Measurements from ENCODE around the gene DOCK6. TPM values are rescaled to one million over a fixed set of nuclear protein-coding genes. Genes with fewer than 3 reads are reported as not detected.

DOCK6 gene
- total RNA-seq, 1 donor from 2014 or later: 65.8 TPM

DNA sequence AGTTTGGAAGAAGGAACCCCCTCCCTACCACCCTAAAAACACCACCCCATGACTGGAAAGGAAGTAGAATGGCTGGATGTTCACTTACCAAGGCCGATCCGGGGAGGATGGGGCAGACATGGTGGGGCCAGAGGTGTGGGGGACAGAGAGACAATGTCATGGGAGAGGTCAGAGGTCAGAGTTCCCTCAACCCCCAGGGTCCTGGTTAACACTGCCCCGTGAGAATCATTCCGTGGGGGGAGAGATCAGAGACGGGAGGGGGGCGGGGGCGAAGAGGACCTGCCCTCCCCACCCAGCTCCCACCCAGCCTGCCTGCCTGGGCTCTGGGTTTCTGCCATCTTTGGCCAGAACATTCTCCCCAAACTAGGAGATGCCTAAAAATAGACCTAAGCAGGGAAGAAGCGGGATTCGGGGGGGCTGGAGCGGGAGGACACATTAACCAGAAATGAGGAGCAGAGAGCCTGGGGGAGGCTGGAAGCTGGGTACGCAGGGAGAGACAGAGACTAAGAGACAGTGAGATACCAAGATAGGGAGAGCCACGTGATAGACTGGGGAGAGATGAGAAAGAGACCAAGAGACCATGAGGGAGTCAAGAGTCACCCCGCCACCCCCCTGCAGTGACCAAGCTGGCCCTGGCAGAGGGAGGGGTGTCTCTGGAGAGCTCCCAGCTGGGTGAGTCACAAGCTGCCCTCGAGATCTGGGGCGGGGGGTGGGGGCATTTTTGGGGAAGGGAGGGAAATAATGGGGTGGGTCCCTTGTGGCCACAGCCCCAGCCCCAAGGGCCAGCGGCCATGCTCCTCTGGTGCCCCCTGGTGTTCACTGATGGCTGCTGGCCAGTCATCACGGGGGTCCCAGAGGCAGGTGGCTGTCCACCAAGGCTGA, 58.9 kb downstream of the DOCK6 start:
- Histone ChIP-seq H3K4me1 (peaks cover 42% of the 10 kb centered on the region), H3K4me3 (no peak overlapping the region)

DNA sequence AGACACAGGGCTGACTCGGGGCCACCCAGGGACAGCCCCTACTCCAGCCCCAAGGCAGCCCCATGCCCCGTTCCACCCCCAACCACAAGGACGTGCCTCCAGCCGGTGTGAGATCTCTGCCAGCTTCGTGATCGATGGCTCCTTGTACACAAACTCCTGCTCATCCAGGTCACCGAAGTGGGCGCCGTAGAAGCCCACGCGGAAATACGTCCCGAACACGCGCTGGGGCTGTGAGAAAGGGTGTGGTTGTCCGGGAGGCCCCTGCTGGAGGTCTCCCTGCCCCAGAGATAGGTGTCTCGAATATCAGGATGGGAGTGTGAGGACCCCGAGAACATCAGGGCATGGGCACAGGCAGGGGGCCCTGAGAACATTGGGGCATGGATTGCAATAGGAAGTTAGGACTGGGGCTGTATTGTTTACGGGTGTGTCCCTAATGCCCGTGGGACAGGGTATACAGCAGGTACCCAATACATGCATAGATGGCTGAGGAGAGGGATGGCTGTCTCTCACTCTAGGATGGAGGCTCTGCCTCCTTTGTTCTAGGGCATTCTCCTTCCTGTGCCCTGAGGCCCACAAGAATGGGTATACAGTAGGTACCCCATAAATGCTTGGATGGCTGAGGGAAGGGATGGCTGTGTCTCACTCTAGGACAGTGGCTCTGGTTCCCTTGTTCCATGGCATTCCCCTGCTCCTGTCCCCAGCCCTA, 59.7 kb downstream of the DOCK6 start:
- intact Hi-C loops (cut with DNase I): loop anchor here (2.0 to 10.0 kb wide), 2 partner anchors 60 to 168 kb away; no protein-coding TSS in a partner anchor
- TF ChIP-seq POLR2AphosphoS5 (IDR thresholded peaks at IDR 0.05; ENCODE audit: insufficient read depth in 1 of 2, low read depth in 1 of 2) (no peak), POLR2A (IDR thresholded peaks at IDR 0.05) (no peak)
- TF ChIP-seq, protein P1, sequence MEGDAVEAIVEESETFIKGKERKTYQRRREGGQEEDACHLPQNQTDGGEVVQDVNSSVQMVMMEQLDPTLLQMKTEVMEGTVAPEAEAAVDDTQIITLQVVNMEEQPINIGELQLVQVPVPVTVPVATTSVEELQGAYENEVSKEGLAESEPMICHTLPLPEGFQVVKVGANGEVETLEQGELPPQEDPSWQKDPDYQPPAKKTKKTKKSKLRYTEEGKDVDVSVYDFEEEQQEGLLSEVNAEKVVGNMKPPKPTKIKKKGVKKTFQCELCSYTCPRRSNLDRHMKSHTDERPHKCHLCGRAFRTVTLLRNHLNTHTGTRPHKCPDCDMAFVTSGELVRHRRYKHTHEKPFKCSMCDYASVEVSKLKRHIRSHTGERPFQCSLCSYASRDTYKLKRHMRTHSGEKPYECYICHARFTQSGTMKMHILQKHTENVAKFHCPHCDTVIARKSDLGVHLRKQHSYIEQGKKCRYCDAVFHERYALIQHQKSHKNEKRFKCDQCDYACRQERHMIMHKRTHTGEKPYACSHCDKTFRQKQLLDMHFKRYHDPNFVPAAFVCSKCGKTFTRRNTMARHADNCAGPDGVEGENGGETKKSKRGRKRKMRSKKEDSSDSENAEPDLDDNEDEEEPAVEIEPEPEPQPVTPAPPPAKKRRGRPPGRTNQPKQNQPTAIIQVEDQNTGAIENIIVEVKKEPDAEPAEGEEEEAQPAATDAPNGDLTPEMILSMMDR (IDR thresholded peaks at IDR 0.05): no peak
- no peaks in the 10 kb centered on the region for H3K27me3 ChIP-seq
- peaks cover 49% of the 10 kb centered on the region for H3K4me1 ChIP-seq
- peaks cover 0 to 8% of the 10 kb centered on the region in 2 donors for H3K36me3 ChIP-seq
- no peaks in the 10 kb centered on the region for H3K9me3 ChIP-seq
- H3K27ac ChIP-seq: peak overlapping the region; percentile 95
- H3K4me3 ChIP-seq: no peak overlapping the region
- DNase-seq (ENCODE audit: extremely low spot score in 2 of 2): no peak

More for the DNA sequence above, 58.9 kb downstream of the DOCK6 start:
- Histone ChIP-seq H3K27ac (peak overlapping the region; percentile 95), H3K9me3 (no peaks in the 10 kb centered on the region), H3K27me3 (no peaks in the 10 kb centered on the region), H3K36me3 (peaks cover 0 to 8% of the 10 kb centered on the region in 2 donors)
- TF ChIP-seq, protein P1 (IDR thresholded peaks at IDR 0.05): peak; percentile 64 to 88 (median 81)
- TF ChIP-seq POLR2AphosphoS5 (IDR thresholded peaks at IDR 0.05; ENCODE audit: insufficient read depth in 1 of 2, low read depth in 1 of 2) (peak; percentile 78 to 80), POLR2A (IDR thresholded peaks at IDR 0.05) (no peak)
- intact Hi-C loops (cut with DNase I): loop anchor here (1.0 to 10.0 kb wide), 3 partner anchors 61 to 169 kb away; no protein-coding TSS in a partner anchor
- DNase-seq (ENCODE audit: extremely low spot score in 2 of 2): peak in 1 of 2 donors; percentile 97

DNA sequence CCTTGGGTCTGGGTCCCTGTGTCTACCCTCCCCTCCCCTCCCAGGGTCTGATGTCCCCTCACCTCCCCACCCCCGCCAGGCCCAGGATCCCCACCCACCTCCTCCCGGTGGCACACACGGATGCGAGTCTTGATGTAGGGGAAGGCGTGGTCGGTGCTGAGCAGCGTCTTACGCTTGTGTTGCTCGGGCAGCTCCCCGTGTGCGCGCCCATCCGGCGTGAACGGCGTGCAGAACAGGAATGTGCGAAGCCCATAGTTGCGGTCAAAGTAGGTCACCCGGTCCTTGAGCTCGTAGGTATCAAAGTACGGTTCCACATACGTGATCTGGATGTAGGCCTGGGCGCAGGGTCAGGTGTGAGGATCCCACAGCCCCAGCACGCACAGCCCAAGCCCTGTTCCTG, 60.5 kb downstream of the DOCK6 start:
- Histone ChIP-seq H3K4me3 (no peak overlapping the region), H3K4me1 (peaks cover 49% of the 10 kb centered on the region), H3K27ac (peak overlapping the region; percentile 95), H3K9me3 (no peaks in the 10 kb centered on the region), H3K36me3 (peaks cover 0 to 2% of the 10 kb centered on the region in 2 donors), H3K27me3 (no peaks in the 10 kb centered on the region)
- intact Hi-C loops (cut with DNase I): loop anchor here (2.0 to 10.0 kb wide), 2 partner anchors 59 to 167 kb away; no protein-coding TSS in a partner anchor
- no peak for TF ChIP-seq POLR2A (IDR thresholded peaks at IDR 0.05)
- no peak for TF ChIP-seq POLR2AphosphoS5 (IDR thresholded peaks at IDR 0.05; ENCODE audit: insufficient read depth in 1 of 2, low read depth in 1 of 2)
- TF ChIP-seq, protein P1 (IDR thresholded peaks at IDR 0.05): no peak
- no peak for DNase-seq (ENCODE audit: extremely low spot score in 2 of 2)

DNA sequence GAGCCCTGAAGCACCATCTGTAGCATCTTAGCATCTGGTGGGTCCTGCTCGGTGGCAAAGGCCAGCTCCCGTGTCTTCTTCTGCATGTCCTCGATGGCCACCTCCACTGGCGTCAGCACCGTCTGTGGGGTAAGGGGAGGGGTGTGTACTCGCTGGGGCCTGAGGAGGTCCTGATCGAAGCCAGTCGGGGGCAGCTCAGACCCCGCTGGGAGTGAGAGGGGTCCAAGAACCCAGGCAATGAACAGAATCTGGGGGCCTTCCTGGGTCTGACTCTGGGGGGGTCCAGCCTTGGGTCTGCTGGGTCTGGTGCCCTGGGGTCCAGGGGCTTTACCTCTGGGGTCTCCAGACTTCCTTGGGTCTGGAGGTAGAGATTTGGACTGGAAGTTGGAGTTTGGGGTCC, 61.4 kb downstream of the DOCK6 start:
- TF ChIP-seq POLR2A (IDR thresholded peaks at IDR 0.05) (no peak), POLR2AphosphoS5 (IDR thresholded peaks at IDR 0.05; ENCODE audit: insufficient read depth in 1 of 2, low read depth in 1 of 2) (no peak)
- TF ChIP-seq, protein P1 (IDR thresholded peaks at IDR 0.05): no peak
- Histone ChIP-seq H3K27ac (peak overlapping the region; percentile 95), H3K4me1 (peaks cover 54% of the 10 kb centered on the region), H3K36me3 (no peaks in the 10 kb centered on the region), H3K9me3 (no peaks in the 10 kb centered on the region), H3K4me3 (no peak overlapping the region), H3K27me3 (no peaks in the 10 kb centered on the region)
- no peak for DNase-seq (ENCODE audit: extremely low spot score in 2 of 2)
- intact Hi-C loops (cut with DNase I): loop anchor here (10.0 kb wide), 1 partner anchor 166 kb away; no protein-coding TSS in a partner anchor
